Activated B cell treated with CpG ODN at 0.5 μM for 24 hours (primary cell): ENCODE measurements around the gene CKS1B. TPM values are rescaled to one million over a fixed set of nuclear protein-coding genes. Genes with fewer than 3 reads are reported as not detected.
A peak's percentile ranks its signal among the peaks of the same experiment; 100 is the strongest.

Experiments
- ATAC-seq: fragments of 200-7000 bp; cut with Tn5 transposase; one replicate; pipeline ENCODE4 v1.10.0; 2021; ENCODE audit warnings: low read depth, mild to moderate bottlenecking, moderate library complexity
- CTCF ChIA-PET: fragments of 350-600 bp; sonication (Branson Sonifier 250); formaldehyde crosslinking; loops from one replicate; lab custom pipeline; 2021; ENCODE audit warnings: antibody characterized with exemption; lab: Charles Lee
- POLR2A ChIA-PET: fragments of 350-600 bp; sonication (Branson Sonifier 250); formaldehyde crosslinking; loops from one replicate; lab custom pipeline; 2021; ENCODE audit warnings: antibody characterized with exemption; lab: Charles Lee
- DNase-seq: peaks from one replicate; pipeline ENCODE4 v3.0.0; 2022
- H3K27ac Mint-ChIP-seq: one replicate; pipeline ENCODE4 v1.8.0; 2020; ENCODE audit warnings: mixed read lengths
- H3K27me3 Mint-ChIP-seq: one replicate; pipeline ENCODE4 v1.8.0; 2021; ENCODE audit warnings: mixed read lengths
- H3K36me3 Mint-ChIP-seq: one replicate; pipeline ENCODE4 v1.8.0; 2021; ENCODE audit warnings: low read depth, mixed read lengths
- H3K4me1 Mint-ChIP-seq: one replicate; pipeline ENCODE4 v1.8.0; 2021; ENCODE audit warnings: mixed read lengths
- H3K4me3 Mint-ChIP-seq: one replicate; pipeline ENCODE4 v1.8.0; 2020; ENCODE audit warnings: mild to moderate bottlenecking, mixed read lengths
- H3K9me3 Mint-ChIP-seq: one replicate; pipeline ENCODE4 v1.8.0; 2020; ENCODE audit warnings: mixed read lengths
- CTCF ChIP-seq: fragments of 200-600 bp; IDR thresholded peaks from one replicate; pipeline ENCODE4 v1.8.0; 2022; ENCODE audit warnings: antibody characterized with exemption, mild to moderate bottlenecking
- intact Hi-C: fragments of 100-400 bp; cut with micrococcal nuclease; formaldehyde crosslinking; loops from one replicate; pipeline ENCODE4 v1.15.1; 2024
- total RNA-seq: library from RNA; stranded (reverse); gene quantifications from 2 replicates; pipeline ENCODE4 v1.2.3, GENCODE V29; 2022

The CKS1B gene
- total RNA-seq, 1 donor from 2014 or later: 25.3 TPM

- CTCF ChIA-PET: no interaction called here
- Mint-ChIP-seq H3K4me1 (peaks cover 94% of the 10 kb centered on the region), H3K27me3 (no peaks in the 10 kb centered on the region), H3K4me3 (no peak overlapping the region), H3K36me3 (peaks cover 11% of the 10 kb centered on the region), H3K27ac (peak overlapping the region; percentile 64), H3K9me3 (no peaks in the 10 kb centered on the region)
- intact Hi-C loops: no loop called here
- TF ChIP-seq CTCF: no peak
- DNase-seq (no peak), ATAC-seq (no peak)
- POLR2A ChIA-PET: interaction anchor here (0.6 to 4.6 kb wide), 3 partner anchors 9 to 31 kb away, joined by 3 to 24 read pairs (median 3); no protein-coding TSS in a partner anchor
These were observed 35.3 kb downstream of the CKS1B start for GRCh38 chr1:155009742-155010141.

- Mint-ChIP-seq H3K4me3 (no peak overlapping the region), H3K9me3 (no peaks in the 10 kb centered on the region), H3K36me3 (peaks cover 11% of the 10 kb centered on the region), H3K27ac (peak overlapping the region; percentile 64), H3K27me3 (no peaks in the 10 kb centered on the region), H3K4me1 (peaks cover 88% of the 10 kb centered on the region)
- intact Hi-C loops: no loop called here
- POLR2A ChIA-PET: interaction anchor here (0.6 to 4.6 kb wide), 6 partner anchors 9 to 37 kb away, joined by 3 to 24 read pairs (median 4); partner anchors contain the start of gene LENEP
- no peak for TF ChIP-seq CTCF
- ATAC-seq (no peak), DNase-seq (no peak)
- CTCF ChIA-PET: interaction anchor here (1.0 kb wide), 1 partner anchor 11 kb away, joined by 3 read pairs; no protein-coding TSS in a partner anchor
These were observed 35.9 kb downstream of the CKS1B start for GRCh38 chr1:155010211-155010918.

- no peak for DNase-seq
- Mint-ChIP-seq H3K4me3 (no peak overlapping the region), H3K9me3 (no peaks in the 10 kb centered on the region), H3K27me3 (no peaks in the 10 kb centered on the region), H3K27ac (peak overlapping the region; percentile 46), H3K36me3 (peaks cover 17% of the 10 kb centered on the region), H3K4me1 (peaks cover 88% of the 10 kb centered on the region)
- no peak for ATAC-seq
- POLR2A ChIA-PET: interaction anchor here (0.6 to 4.6 kb wide), 4 partner anchors 8 to 37 kb away, joined by 3 to 24 read pairs (median 5); no protein-coding TSS in a partner anchor
- CTCF ChIA-PET: interaction anchor here (1.0 kb wide), 1 partner anchor 12 kb away, joined by 3 read pairs; no protein-coding TSS in a partner anchor
- intact Hi-C loops: no loop called here
- no peak for TF ChIP-seq CTCF
These were observed 36.5 kb downstream of the CKS1B start for GRCh38 chr1:155011004-155011416.

GRCh38 chr1:155011437-155012025, 37.0 kb downstream of the CKS1B start:
- Mint-ChIP-seq H3K36me3 (peaks cover 17% of the 10 kb centered on the region), H3K4me1 (peaks cover 88% of the 10 kb centered on the region), H3K4me3 (no peak overlapping the region), H3K27me3 (no peaks in the 10 kb centered on the region), H3K27ac (peak overlapping the region; percentile 46), H3K9me3 (no peaks in the 10 kb centered on the region)
- intact Hi-C loops: no loop called here
- ATAC-seq: no peak
- ChIA-PET CTCF (interaction anchor here (1.0 kb wide), 1 partner anchor 68 kb away, joined by 3 read pairs; no protein-coding TSS in a partner anchor), POLR2A (interaction anchor here (4.6 kb wide), 1 partner anchor 12 kb away, joined by 24 read pairs; no protein-coding TSS in a partner anchor)
- no peak for TF ChIP-seq CTCF
- DNase-seq: no peak
